HG03045 (cell line): ENCODE measurements around the gene TUBA1B.

Experiments used
- ATAC-seq: cut with Tn5 transposase; IDR thresholded peaks from one replicate; pipeline ENCODE4 v1.9.1; 2021; ENCODE audit warnings: mild to moderate bottlenecking, moderate library complexity; ENCODE audit not compliant: unreplicated experiment

The TUBA1B gene

GRCh38 chr12:49091836-49092085 is 39.4 kb downstream of the TUBA1B start:
- no peak for ATAC-seq

DNA sequence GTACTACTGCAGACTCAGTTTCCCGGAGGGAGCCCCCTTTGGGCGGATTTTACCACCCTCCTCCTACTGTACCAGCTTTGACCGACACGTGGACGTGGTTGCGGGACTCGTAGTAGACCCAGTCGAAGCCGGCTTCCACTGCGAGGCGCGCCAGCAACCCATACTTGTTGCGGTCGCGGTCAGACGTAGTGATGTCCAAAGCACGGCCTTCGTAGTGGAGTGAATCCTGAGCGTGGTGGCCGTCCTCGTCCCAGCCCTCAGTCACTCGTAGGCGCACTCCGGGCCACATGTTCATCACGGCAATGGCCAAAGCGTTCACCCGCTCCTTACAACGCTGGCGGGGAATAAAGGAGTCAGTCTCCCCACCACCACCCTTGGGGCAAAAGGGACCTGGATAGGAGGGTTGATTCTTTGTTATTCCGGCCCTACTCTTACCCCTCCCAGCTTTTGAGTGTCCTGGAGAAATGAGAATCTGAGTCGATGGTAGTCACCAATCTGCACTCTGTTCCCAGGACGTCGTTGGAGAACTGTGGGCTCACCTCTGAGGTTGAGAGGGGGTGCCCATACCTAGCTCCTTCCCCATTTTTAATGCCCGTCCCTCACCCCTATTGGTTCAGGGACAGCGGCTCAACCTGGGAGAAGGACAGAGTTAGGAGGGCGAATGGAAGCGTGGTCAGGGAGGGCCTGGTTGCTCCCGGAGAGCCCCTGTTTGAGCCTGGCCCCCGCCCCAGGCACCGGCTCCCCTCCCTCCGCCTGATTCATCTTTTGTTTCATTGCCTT is 39.9 kb downstream of the TUBA1B start:
- ATAC-seq: no peak

- no peak for ATAC-seq
These were observed 41.1 kb downstream of the TUBA1B start for GRCh38 chr12:49089821-49090773.

GRCh38 chr12:49088932-49089330 is 42.3 kb downstream of the TUBA1B start:
- no peak for ATAC-seq

- ATAC-seq: peak; percentile 87
These were observed 42.9 kb downstream of the TUBA1B start for GRCh38 chr12:49088150-49088931.

GRCh38 chr12:49086116-49086515 is 45.1 kb downstream of the TUBA1B start:
- ATAC-seq: no peak

- ATAC-seq: no peak
These were observed 46.8 kb downstream of the TUBA1B start for GRCh38 chr12:49084438-49084837.

DNA sequence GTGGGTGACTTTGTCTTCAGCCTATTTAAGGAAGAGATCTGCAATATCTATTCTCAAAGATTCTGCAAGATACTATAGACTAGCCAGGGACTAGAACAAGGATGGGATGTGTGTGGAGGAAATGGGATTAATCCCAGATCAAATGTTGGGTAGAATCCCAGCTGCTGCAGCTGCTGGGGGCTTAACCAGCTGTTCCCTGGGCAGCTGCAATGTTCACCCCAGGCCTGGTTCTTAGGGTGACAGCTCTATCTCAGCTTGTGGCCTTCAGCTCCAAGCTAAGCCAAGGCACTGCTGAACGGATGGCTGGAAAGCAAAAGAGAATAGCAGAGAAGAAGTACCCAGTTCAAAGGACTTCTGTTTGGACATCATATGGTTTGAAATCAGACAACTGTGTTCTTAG is 51.4 kb downstream of the TUBA1B start:
- ATAC-seq: no peak
